Vagina (tissue), 2 donors: ENCODE measurements around the gene ZFP30.
"Not testable (repeated sequence)": the region's sequence is repeated elsewhere in the genome, so short reads cannot be mapped to it uniquely, and the experiment has no call there.

Experiments used
- CTCF ChIP-seq, 3 experiments: fragments of 450-650 bp in 2 of 3; fragments of 200-600 bp in 1 of 3; sonication (generic) in 1 of 3; IDR thresholded peaks; one replicate each; pipeline ENCODE4 v1.5.1; 2017 to 2019; ENCODE audit warnings: antibody characterized with exemption in 3 of 3, mild to moderate bottlenecking in 2 of 3, moderate library complexity in 2 of 3
- POLR2AphosphoS5 ChIP-seq, 2 donors: sonication (generic); formaldehyde crosslinking; IDR thresholded peaks; one replicate each; pipeline ENCODE4 v1.9.0; 2017; ENCODE audit warnings: antibody characterized with exemption in 2 of 2, mild to moderate bottlenecking in 2 of 2, low read depth in 1 of 2; ENCODE audit not compliant: insufficient read depth in 1 of 2

GRCh38 chr19:37657157-37657556 lies 1.9 kb upstream of the ZFP30 start:
- not testable (repeated sequence) for TF ChIP-seq CTCF (IDR thresholded peaks at IDR 0.05); POLR2AphosphoS5 (IDR thresholded peaks at IDR 0.05; ENCODE audit: insufficient read depth in 1 of 2, low read depth in 1 of 2)
